SKM-1 treated with dmso at 0.1 percent for 144 hours (cell line): Measurements from ENCODE around the gene TBRG1.

Source experiments
- DNase-seq: peaks from one replicate; lab custom pipeline; 2025; ENCODE audit not compliant: unreplicated experiment; lab: John Stamatoyannopoulos, UW

Gene TBRG1

GRCh38 chr11:124658501-124658900 lies 35.8 kb downstream of the TBRG1 start:
- no peak for DNase-seq

GRCh38 chr11:124658986-124659385 lies 36.3 kb downstream of the TBRG1 start:
- no peak for DNase-seq

- no peak for DNase-seq
Observed at GRCh38 chr11:124661553-124661952, 38.9 kb downstream of the TBRG1 start.

- no peak for DNase-seq
Observed at GRCh38 chr11:124662106-124662505, 39.4 kb downstream of the TBRG1 start.

- DNase-seq = no peak
Observed at GRCh38 chr11:124663861-124664260, 41.2 kb downstream of the TBRG1 start.

GRCh38 chr11:124667601-124668000 lies 44.9 kb downstream of the TBRG1 start:
- DNase-seq = no peak

- peak; percentile 55 for DNase-seq
Observed at GRCh38 chr11:124669193-124669592, 46.5 kb downstream of the TBRG1 start.

- peak; percentile 90 for DNase-seq
Observed at GRCh38 chr11:124670732-124671131, 48.1 kb downstream of the TBRG1 start.

GRCh38 chr11:124672536-124673215 lies 50.0 kb downstream of the TBRG1 start:
- no peak for DNase-seq

GRCh38 chr11:124673333-124674167 lies 50.9 kb downstream of the TBRG1 start, which contains the start of the genes SIAE and SPA17:
Gene SIAE, minus strand, starts transcription at chr11:124673739. Its CDS starts 31 bp downstream, at chr11:124673708.
Gene SPA17, plus strand, starts transcription at chr11:124673904. Its CDS starts 1,361 bp downstream, at chr11:124675265.
- peak; percentile 80 for DNase-seq

- no peak for DNase-seq
Observed at GRCh38 chr11:124674168-124674517, 51.5 kb downstream of the TBRG1 start.

- no peak for DNase-seq
Observed at GRCh38 chr11:124674571-124674970, 51.9 kb downstream of the TBRG1 start.

GRCh38 chr11:124676386-124676785 lies 53.7 kb downstream of the TBRG1 start:
- no peak for DNase-seq

GRCh38 chr11:124678416-124678815 lies 55.8 kb downstream of the TBRG1 start:
- DNase-seq = no peak

- DNase-seq = no peak
Observed at GRCh38 chr11:124681421-124681820, 58.8 kb downstream of the TBRG1 start.

- DNase-seq = no peak
Observed at GRCh38 chr11:124682443-124682842, 59.8 kb downstream of the TBRG1 start.
